Hematopoietic multipotent progenitor cell treated with erythropoietin and hydrocortisone succinate and interleukin-3 and kit ligand, for 4 days (in vitro differentiated cells): ENCODE data around the gene DNAJB6.

Experiments used
- DNase-seq: peaks from one replicate; pipeline ENCODE4 v3.0.0-alpha.2; 2015

Gene DNAJB6

GRCh38 chr7:157371296-157371695, 34.5 kb downstream of the DNAJB6 start:
- no peak for DNase-seq

- DNase-seq: peak; percentile 43
Measured at GRCh38 chr7:157372300-157373232, 35.8 kb downstream of the DNAJB6 start.

DNA sequence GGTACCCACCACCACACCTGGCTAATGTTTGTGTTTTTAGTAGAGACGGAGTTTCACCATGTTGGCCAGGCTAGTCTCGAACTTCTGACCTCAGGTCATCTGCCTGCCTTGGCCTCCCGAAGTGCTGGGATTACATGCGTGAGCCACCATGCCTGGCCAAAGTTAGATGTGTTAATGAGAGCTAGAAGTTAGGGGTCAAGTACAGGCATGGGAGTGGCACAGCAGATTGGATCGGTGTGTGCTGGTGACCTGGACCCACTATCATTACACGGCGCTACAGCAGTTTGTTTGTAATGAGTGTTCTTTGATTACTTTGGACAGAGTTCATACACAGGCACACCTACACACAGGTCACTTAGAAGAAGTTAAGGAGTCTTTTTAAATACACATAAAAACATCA, 36.7 kb downstream of the DNAJB6 start:
- DNase-seq: no peak

- DNase-seq: no peak
Measured at GRCh38 chr7:157375410-157375809, 38.6 kb downstream of the DNAJB6 start.

DNA sequence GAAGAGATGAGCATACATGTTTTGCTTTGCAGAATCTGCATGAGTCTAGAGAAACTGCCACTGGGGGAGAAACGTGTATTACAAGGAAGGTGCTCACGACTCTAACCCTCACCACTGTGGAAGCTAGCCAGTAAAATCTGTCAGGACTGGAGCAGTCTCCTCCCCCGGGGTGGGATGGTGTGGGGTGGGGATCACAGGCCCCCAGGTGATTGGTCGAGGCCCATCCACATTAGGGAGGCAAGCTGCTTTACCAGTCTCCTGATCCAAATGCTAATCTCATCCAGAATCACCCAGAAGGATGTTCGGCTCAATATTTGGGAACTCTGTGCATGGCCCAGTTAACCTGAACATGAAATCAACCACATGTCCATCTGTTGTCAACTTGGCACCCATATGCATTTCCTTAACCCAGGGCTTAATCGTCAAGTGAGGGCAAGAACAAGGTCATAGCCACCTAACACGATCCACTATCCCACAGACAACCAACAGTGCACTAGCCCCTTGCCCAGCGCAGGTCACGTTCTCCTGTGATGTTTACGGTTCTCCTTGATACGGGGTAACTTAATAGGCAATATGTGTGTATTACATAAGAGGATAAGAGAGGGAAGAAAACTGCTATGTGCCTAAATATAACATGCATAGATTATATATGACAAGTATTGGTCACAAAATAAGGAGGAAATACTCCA, 40.8 kb downstream of the DNAJB6 start:
- DNase-seq: no peak

GRCh38 chr7:157378390-157378789, 41.6 kb downstream of the DNAJB6 start:
- DNase-seq: no peak

DNA sequence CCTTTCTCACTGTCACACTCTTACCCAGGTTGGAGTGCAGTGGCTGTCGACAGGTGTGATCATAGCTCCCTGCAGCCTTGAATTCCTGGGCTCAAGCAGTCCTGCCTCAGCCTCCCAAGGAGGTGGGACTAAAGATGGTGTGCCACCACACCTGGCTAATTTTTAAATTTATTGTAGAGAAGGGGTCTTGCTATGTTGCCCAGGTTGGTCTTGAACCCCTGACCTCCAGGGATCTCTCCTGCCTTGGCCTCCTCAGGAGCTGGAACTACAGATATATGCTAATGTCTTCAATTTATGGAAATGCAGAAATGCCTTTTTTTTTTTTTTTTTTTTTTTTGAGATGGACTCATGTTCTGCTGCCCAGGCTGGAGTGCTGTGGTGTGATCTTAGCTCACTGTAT, 42.7 kb downstream of the DNAJB6 start:
- DNase-seq: no peak

GRCh38 chr7:157380416-157380815, 43.6 kb downstream of the DNAJB6 start:
- no peak for DNase-seq

DNA sequence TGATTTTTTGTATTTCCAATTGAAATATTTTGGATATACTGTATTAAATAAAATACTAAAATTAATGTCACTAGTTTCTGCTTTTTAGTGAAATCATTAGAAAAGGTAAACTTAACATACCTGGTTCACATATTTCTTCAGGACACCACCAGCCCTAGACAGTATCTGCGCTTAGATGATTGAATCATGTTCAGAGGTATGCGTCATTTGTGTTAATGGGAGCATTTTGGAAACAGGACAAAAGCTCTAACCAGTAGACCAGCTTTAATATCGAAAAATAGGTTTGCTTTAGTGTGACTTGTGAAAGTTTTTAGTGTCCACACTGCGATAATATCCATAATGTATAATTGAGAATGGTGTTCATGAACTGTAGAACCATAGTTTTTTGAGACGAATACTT, 47.1 kb downstream of the DNAJB6 start:
- DNase-seq: no peak

GRCh38 chr7:157384301-157384700, 47.5 kb downstream of the DNAJB6 start:
- DNase-seq: no peak

- peak; percentile 95 for DNase-seq
Measured at GRCh38 chr7:157386979-157387800, 50.4 kb downstream of the DNAJB6 start.

DNA sequence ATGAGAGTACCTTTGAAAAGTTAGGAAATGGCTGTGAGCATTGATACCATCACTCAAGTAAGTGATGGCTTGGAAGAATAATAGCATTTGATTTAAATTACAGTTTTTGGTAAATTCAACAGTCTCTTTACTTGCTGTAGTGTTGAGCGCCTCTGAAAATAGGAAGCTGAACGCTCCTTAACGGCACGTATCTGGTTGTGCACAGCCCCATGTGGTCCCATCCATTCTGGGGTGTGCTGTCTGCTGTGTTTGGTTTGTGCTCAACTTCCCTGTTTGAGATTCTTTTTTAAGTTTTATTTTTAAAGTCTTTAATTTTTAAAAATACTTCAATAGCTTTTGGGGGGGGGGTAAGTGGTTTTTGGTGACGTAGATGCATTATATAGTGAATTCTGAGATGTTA, 51.5 kb downstream of the DNAJB6 start:
- DNase-seq: peak; percentile 58

DNA sequence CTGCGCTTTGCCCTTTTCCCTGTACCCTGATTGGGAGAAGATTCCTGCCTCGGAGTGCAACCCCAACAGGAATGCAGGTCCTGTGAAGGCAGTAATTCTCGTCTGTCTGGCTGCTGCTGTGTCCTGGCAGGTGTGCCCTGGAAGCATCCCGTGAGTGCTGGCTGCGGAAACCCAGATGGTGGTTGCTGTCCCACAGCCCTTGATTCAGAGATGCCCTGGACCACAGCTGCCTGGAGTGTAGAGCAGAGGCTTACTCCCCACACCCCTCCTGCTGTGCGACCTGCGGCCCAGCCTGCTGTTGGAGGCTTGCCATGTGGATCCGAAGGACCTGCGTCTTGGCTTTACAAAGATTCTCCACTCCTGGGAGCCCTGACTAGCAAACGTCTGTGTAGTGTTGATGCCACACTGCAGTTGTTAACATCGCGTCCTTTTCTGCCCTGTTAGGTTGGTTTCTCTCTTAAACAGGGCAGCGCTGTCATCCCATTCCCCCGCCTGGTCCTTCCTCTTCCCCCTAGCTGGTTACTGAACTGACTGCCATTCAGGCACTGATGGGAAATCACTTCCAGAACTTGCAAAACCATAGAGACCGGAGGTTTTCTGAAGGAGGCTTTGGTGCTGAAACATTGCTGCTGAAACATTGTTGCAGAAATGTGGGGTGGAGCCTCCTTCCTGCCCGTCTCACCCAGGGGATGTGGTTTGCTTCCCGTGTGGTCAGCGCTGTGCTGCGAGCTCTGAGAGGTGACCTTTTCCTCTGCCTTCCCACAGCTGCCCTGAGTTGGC, 53.3 kb downstream of the DNAJB6 start:
- DNase-seq: peak; percentile 92

- DNase-seq: no peak
Measured at GRCh38 chr7:157391036-157391710, 54.4 kb downstream of the DNAJB6 start.

DNA sequence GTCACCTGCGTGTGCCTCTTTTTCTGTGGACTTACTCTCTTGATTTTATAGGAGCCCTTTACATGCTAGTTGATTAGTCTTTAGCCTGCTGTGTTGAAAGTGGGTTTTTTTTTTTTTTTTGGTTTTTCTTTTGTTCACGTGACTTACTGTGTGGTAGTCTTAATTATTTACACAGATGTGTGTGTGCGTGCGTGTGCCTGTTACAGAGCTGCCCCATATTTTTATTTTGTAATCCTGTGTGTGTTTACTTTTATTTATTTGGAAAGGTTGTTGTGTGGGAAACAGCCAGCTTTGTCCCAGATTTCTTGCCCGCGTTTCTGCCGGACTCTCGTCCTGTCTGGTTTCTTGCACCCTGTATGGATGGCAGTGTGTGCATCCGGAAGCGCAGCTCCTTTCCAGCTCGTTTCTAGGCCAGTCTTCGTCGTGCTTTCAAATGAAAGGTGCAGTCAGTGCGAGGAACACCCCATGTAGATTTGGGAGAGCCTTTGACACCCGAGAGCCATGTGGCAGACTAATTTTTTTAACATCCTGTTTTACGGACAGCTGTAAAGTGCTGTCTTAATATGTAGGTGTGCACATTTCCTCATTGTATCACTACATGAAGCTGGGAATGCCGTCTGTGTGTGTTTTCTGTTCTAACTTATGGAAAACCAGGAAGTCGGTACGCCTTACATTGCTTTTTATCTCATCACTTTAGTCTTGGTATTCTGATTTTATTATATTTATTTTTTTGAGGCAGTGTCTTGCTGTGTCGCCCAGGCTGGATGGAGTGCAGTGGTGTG, 55.6 kb downstream of the DNAJB6 start:
- DNase-seq: no peak

GRCh38 chr7:157394246-157395191, 57.7 kb downstream of the DNAJB6 start:
- DNase-seq: no peak

DNA sequence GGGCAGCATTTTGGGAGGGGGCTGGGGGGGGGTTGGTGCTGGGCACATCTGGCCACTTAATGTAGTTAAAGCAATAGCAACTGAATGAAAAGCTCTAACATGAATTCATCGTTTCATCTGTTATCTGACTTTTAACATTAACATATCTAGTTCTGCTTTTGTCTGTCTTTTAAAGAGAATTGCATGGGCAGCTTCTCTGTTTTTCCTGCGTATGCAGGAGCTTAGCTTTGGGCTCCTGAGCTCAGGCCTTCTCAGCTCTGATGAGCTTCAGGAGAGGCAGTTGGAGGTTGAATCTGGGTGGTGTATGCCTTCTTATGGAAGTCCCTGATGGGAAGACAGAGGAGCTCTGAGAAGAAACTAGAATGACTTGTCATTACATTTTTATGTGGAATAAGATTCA, 58.4 kb downstream of the DNAJB6 start:
- DNase-seq: peak; percentile 75

DNA sequence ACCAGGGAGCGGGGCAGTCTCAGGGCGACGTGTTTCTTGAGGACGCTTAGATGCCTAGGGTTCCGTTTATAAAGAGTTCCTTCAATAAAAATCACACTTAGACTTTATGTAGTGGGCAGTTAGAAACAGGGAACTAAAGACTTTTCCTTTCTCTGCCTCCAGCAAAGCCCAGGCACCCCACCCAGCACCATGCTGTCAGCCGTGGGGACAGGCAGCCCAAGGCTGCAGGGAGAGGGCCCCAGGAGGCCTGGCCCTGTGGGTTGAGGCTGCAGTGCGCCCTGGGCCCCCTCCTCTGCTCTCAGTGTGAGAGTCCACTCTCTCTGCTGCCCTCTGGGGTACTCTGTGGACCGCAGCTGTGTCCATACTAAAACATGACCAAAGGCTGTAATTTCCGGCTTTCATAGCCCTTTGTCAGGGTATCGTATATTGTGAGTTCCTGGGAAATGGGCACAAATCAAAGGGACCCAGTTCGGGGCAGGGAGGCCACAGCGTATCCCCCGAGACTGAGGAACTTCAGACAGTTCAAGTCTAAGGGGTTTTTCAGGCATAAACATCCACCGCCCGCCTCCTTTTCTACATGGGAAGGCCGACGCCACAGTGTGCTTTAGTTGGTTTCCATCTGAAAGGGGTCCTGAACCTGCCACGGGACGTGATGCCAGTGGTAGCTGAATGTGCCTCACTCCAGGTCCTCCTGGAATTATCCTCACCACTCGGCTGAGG, 59.7 kb downstream of the DNAJB6 start:
- DNase-seq: no peak
